B cell (primary cell): Measurements from ENCODE around the gene SHANK2. TPM values are rescaled to one million over a fixed set of nuclear protein-coding genes. Genes with fewer than 3 reads are reported as not detected.

ENCODE experiments used
- ATAC-seq: fragments of 200-7000 bp; cut with Tn5 transposase; one replicate; pipeline ENCODE4 v1.10.0; 2021; ENCODE audit warnings: low read depth, mild to moderate bottlenecking, moderate number of reproducible peaks, moderate library complexity
- CTCF ChIA-PET: fragments of 350-600 bp; sonication (Branson Sonifier 250); formaldehyde crosslinking; loops from one replicate; lab custom pipeline; 2021; ENCODE audit warnings: antibody characterized with exemption, inconsistent platforms; lab: Charles Lee
- POLR2A ChIA-PET: fragments of 350-600 bp; sonication (Branson Sonifier 250); formaldehyde crosslinking; loops from one replicate; lab custom pipeline; 2021; ENCODE audit warnings: antibody characterized with exemption; lab: Charles Lee
- DNase-seq: peaks from one replicate; pipeline ENCODE4 v3.0.0; 2013
- H2AFZ ChIP-seq: 2 replicates; pipeline ENCODE4 v1.6.1; 2012; ENCODE audit warnings: mild to moderate bottlenecking, low read depth, low read length; ENCODE audit not compliant: insufficient read depth, poor library complexity, severe bottlenecking
- H3K27ac ChIP-seq, 2 donors: 1 replicate in 1 of 2; 2 replicates in 1 of 2; pipeline ENCODE4 v1.5.1; 2012 to 2013; ENCODE audit warnings: low read length in 2 of 2, mild to moderate bottlenecking in 2 of 2, moderate library complexity in 1 of 2
- H3K27me3 ChIP-seq, 4 experiments: fragments of 200-600 bp in 1 of 4; sonication (generic) in 1 of 4; replicated peaks in 1 of 4; 1 replicate in 2 of 4; 2 replicates in 2 of 4; pipeline versions ENCODE4 v1.6.1 to v1.7.0; 2013 to 2016; ENCODE audit warnings: low read length in 3 of 4, mild to moderate bottlenecking in 2 of 4, mixed read lengths in 1 of 4, moderate library complexity in 1 of 4; ENCODE audit not compliant: insufficient read depth in 4 of 4, control insufficient read depth in 3 of 4; ENCODE audit errors: control extremely low read depth in 1 of 4
- H3K36me3 ChIP-seq, 2 experiments: replicated peaks in 1 of 2; 1 replicate in 1 of 2; 2 replicates in 1 of 2; pipeline versions ENCODE4 v1.6.1 to v1.7.1; 2013; ENCODE audit warnings: low read length in 1 of 2; ENCODE audit not compliant: insufficient read depth in 2 of 2, control insufficient read depth in 1 of 2; ENCODE audit errors: control extremely low read depth in 1 of 2, extremely low read depth in 1 of 2
- H3K4me1 ChIP-seq, 2 donors: fragments of 200-600 bp in 1 of 2; sonication (generic) in 1 of 2; 1 replicate in 1 of 2; 2 replicates in 1 of 2; pipeline versions ENCODE4 v1.5.1 to v1.6.1; 2013 to 2017; ENCODE audit warnings: low read length in 2 of 2; ENCODE audit not compliant: control insufficient read depth in 2 of 2, insufficient read depth in 2 of 2
- H3K4me2 ChIP-seq: replicated peaks from 2 replicates; pipeline ENCODE3; 2012; ENCODE audit warnings: mild to moderate bottlenecking, low read depth, low read length; ENCODE audit not compliant: poor library complexity, severe bottlenecking
- H3K4me3 ChIP-seq, 5 experiments: fragments of 200-600 bp in 1 of 5; sonication (generic) in 1 of 5; 1 replicate in 3 of 5; 2 replicates in 2 of 5; pipeline versions ENCODE4 v1.5.1 to v1.7.0; 2011 to 2016; ENCODE audit warnings: low read length in 4 of 5, mild to moderate bottlenecking in 4 of 5, low read depth in 2 of 5, control low read depth in 1 of 5, moderate library complexity in 1 of 5; ENCODE audit not compliant: insufficient read depth in 1 of 5; ENCODE audit errors: control extremely low read depth in 1 of 5, extremely low read depth in 1 of 5
- H3K79me2 ChIP-seq: fragments of 200-600 bp; sonication (generic); one replicate; pipeline ENCODE4 v1.6.0; 2016; ENCODE audit warnings: low read length; ENCODE audit not compliant: control insufficient read depth, insufficient read depth
- H3K9ac ChIP-seq: fragments of 200-600 bp; sonication (generic); 2 replicates; pipeline ENCODE4 v1.6.1; 2017; ENCODE audit warnings: mild to moderate bottlenecking, low read length, moderate library complexity
- H3K9me3 ChIP-seq, 3 donors: one replicate each; pipeline versions ENCODE4 v1.6.1 to v1.7.1; 2013; ENCODE audit warnings: low read length in 2 of 3; ENCODE audit not compliant: control insufficient read depth in 2 of 3, insufficient read depth in 1 of 3; ENCODE audit errors: control extremely low read depth in 1 of 3
- H4K20me1 ChIP-seq: 2 replicates; pipeline ENCODE4 v1.6.0; 2012; ENCODE audit warnings: mild to moderate bottlenecking, low read length; ENCODE audit not compliant: insufficient read depth, control insufficient read depth, poor library complexity, severe bottlenecking
- H3K27ac Mint-ChIP-seq: one replicate; pipeline ENCODE4 v1.8.0; 2021; ENCODE audit warnings: mixed read lengths
- H3K27me3 Mint-ChIP-seq: one replicate; pipeline ENCODE4 v1.8.0; 2021; ENCODE audit warnings: mixed read lengths
- H3K4me1 Mint-ChIP-seq: one replicate; pipeline ENCODE4 v1.8.0; 2021; ENCODE audit warnings: mixed read lengths
- H3K4me3 Mint-ChIP-seq: one replicate; pipeline ENCODE4 v1.8.0; 2021; ENCODE audit warnings: mixed read lengths
- H3K9me3 Mint-ChIP-seq: one replicate; pipeline ENCODE4 v1.8.0; 2022; ENCODE audit warnings: mixed read lengths; ENCODE audit not compliant: insufficient read depth
- CTCF ChIP-seq: fragments of 200-600 bp; IDR thresholded peaks from one replicate; pipeline ENCODE4 v1.8.0; 2022; ENCODE audit warnings: antibody characterized with exemption, mild to moderate bottlenecking
- EZH2 ChIP-seq: IDR thresholded peaks from 2 replicates; pipeline ENCODE4 v1.6.1; 2012; ENCODE audit warnings: borderline replicate concordance, low read depth, mild to moderate bottlenecking, moderate library complexity, low read length; ENCODE audit not compliant: insufficient read depth, poor library complexity, severe bottlenecking
- WGBS: methylation state at CpG from one replicate; pipeline ENCODE4 v1.1.5; 2013; ENCODE audit warnings: missing lambda C conversion rate; ENCODE audit not compliant: insufficient coverage; 5-methylcytosine and 5-hydroxymethylcytosine counted together
- intact Hi-C: fragments of 100-400 bp; cut with micrococcal nuclease; formaldehyde crosslinking; loops from one replicate; pipeline ENCODE4 v1.10.0; 2022
- polyA plus RNA-seq: library from polyadenylated mRNA; depleted of rRNA; stranded (reverse); fragments of >200 nt; gene quantifications from 2 replicates; pipeline ENCODE4 v1.2.3, GENCODE V29; 2012
- total RNA-seq, 2 donors: library from RNA; stranded (reverse); fragments of 120-200 nt in 1 of 2; gene quantifications; 1 replicate in 1 of 2; 2 replicates in 1 of 2; pipeline versions ENCODE4 v1.2.3 to v1.2.4, GENCODE V29; 2013 to 2022

Gene SHANK2
- total and polyA plus RNA-seq, 2 donors (not counting 1 experiment from before 2014, with no cell fraction given), result 0.07 to 0.28 TPM

DNA sequence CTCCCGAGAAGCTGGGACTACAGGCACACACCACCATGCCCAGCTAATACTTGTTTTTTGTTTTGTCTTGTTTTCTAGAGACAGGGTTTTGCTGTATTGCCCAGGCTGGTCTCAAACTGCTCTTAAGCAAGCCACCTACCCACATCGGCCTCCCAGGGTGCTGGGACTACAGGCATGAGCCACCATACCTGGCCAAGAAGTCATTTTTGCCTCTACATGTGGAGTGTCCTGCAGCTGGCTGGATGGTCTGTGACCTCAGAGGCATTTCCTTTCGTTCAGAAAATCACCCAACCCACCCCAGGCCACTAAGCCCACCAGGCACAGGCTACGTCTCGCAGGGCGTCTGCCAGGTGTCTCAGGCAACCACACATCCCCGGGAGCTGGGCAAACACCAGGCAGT is 12.8 kb downstream of the SHANK2 start:
- H3K9ac ChIP-seq, result no peak overlapping the region
- H3K9me3 Mint-ChIP-seq, result no peaks in the 10 kb centered on the region
- no peak overlapping the region for H3K27ac Mint-ChIP-seq
- intact Hi-C loops, result no loop called here
- H3K36me3 ChIP-seq, result no peaks in the 10 kb centered on the region
- H2AFZ ChIP-seq, result no peak overlapping the region
- H3K9me3 ChIP-seq, result no peaks in the 10 kb centered on the region
- peaks cover 5% of the 10 kb centered on the region for H3K4me1 Mint-ChIP-seq
- CTCF ChIA-PET, result no interaction called here
- POLR2A ChIA-PET, result no interaction called here
- no peaks in the 10 kb centered on the region for H4K20me1 ChIP-seq
- no peaks in the 10 kb centered on the region for H3K79me2 ChIP-seq
- peaks cover 56% of the 10 kb centered on the region for H3K27me3 Mint-ChIP-seq
- ATAC-seq (no peak), DNase-seq (no peak)
- H3K4me2 ChIP-seq, result no peak overlapping the region
- TF ChIP-seq EZH2, result no peak
- H3K27ac ChIP-seq, result no peak overlapping the region
- no peak overlapping the region for H3K4me3 ChIP-seq
- peaks cover 0 to 25% (median 4%) of the 10 kb centered on the region in 4 experiments for H3K27me3 ChIP-seq
- H3K4me3 Mint-ChIP-seq, result no peak overlapping the region
- WGBS, result 75% methylated on average over 6 of the region's 7 CpGs
- peaks cover 7 to 10% of the 10 kb centered on the region in 2 donors for H3K4me1 ChIP-seq

DNA sequence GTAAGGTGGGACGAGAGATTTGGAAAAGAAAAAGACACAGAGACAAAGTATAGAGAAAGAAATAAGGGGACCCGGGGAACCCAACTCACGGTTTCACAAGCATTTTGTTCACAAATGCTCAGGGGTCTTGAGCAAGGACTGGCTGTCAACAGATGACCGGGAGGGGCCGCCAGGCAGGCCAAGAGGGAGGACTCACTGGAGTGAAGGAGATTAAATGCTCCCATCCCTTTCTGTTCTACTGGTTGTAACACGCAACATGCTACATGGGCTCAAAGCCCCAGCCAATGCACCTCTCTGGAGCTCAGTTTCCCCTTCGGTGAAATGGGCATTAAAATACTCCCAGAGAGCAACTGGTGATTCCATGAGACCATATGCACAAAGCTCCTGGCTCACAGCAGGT is 13.4 kb downstream of the SHANK2 start:
- Histone ChIP-seq H3K4me2 (no peak overlapping the region), H3K9me3 (no peaks in the 10 kb centered on the region), H4K20me1 (no peaks in the 10 kb centered on the region), H3K27me3 (peaks cover 0 to 21% (median 2%) of the 10 kb centered on the region in 4 experiments), H3K79me2 (no peaks in the 10 kb centered on the region), H3K4me1 (peaks cover 7 to 10% of the 10 kb centered on the region in 2 donors), H3K36me3 (no peaks in the 10 kb centered on the region), H3K27ac (no peak overlapping the region), H3K4me3 (no peak overlapping the region), H2AFZ (no peak overlapping the region), H3K9ac (no peak overlapping the region)
- TF ChIP-seq EZH2, result no peak
- TF ChIP-seq CTCF, result no peak
- intact Hi-C loops, result no loop called here
- CTCF ChIA-PET, result no interaction called here
- H3K27ac Mint-ChIP-seq, result no peak overlapping the region
- ATAC-seq (no peak), DNase-seq (no peak)
- no peak overlapping the region for H3K4me3 Mint-ChIP-seq
- POLR2A ChIA-PET, result no interaction called here
- H3K9me3 Mint-ChIP-seq, result no peaks in the 10 kb centered on the region
- H3K27me3 Mint-ChIP-seq, result peaks cover 51% of the 10 kb centered on the region
- WGBS, result 96% methylated on average over 5 of the region's 7 CpGs
- peaks cover 5% of the 10 kb centered on the region for H3K4me1 Mint-ChIP-seq
